ENCODE results near the gene RNF169. TPM values are rescaled to one million over a fixed set of nuclear protein-coding genes. Genes with fewer than 3 reads are reported as not detected.
"Not testable (repeated sequence)": the region's sequence is repeated elsewhere in the genome, so short reads cannot be mapped to it uniquely, and the experiment has no call there.

The RNF169 gene
- total RNA-seq, 2 donors from 2014 or later, result 10.3 to 11.6 TPM

DNA sequence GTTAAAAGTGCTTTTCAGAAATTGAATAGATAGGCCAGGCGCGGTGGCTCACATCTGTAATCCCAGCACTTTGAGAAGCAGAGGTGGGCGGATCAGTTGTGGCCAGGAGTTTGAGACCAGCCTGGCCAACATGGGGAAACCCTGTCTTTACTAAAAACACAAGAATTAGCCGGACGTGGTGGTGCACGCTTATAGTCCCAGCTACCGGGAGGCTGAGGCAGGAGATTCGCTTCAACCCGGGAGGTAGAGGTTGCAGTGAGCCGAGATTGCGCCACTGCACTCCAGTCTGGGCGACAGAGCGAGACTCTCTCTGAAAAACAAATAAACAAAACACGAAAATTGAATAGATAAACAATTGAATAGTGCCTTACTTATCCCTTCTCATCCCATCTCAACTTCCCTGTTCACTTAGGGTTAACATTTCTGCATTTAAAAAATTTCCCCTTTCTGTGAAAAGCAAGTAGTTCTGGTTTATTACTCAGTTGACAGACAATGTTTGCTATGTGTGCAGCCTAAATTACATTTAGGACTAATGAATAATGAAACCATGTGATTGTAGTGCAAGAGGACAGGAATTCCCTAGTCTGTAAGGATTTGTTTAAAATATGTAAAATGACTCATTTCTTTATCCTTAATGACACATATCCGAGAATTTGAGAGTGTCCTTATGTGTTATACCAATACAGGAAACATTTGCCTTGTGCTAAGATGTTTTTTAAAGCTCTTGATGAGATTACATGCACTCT is 6.0 kb downstream of the RNF169 start:
- intact Hi-C loops (cut with DNase I), result no loop called here
- ATAC-seq (peak in 1 of 2 donors; percentile 42), DNase-seq (no peak)

DNA sequence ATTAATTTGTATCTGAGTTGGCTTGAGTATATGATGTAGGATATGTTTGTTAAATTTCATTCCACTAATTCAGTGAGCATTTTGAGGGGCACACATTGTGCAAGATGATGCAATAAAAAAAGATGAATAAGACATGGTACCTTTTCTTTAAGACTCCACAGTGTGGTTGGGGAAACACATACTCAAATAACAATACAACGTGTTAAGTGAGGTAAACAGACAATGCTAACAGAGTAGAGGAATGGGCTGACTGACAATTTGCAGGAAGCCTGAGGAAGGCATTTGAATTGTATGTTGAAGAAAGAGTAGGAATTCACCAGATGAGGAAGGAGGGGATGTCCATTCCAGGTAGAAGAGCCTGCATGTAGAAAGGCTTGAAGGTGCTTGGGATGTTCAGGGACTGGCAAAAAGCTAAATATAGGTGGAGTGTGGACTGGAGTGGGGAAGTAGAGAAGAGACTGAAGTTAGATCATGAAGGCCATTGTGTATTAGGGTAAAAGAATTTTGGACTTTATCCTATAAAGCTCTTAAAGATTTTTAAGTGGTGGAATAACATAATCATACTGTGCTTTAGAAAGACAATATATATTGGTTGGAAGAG is 6.8 kb downstream of the RNF169 start:
- intact Hi-C loops (cut with DNase I), result no loop called here

DNA sequence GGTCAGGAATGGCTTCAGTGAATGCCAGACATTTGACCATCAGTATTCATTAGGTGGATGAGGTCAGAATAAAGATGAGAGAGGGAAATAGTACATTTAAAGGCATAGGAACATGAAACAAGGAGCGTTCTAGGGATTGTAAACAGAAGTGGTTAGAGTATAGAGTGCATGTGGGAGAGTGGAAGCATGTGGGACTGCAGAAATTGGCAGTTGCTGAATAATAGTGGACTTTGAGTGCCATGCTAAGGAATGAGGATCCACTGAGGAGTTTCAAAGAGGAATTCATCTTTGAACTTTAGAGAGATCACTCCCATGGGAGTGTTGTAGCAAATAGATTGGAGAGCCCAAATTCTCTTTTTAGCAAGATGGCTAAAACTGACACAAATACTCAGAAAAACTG is 7.9 kb downstream of the RNF169 start:
- no peak for DNase-seq
- no peak for ATAC-seq
- intact Hi-C loops (cut with DNase I), result no loop called here

More for the DNA sequence above, 6.8 kb downstream of the RNF169 start:
- DNase-seq, result no peak
- ATAC-seq, result peak in 1 of 2 donors; percentile 33

DNA sequence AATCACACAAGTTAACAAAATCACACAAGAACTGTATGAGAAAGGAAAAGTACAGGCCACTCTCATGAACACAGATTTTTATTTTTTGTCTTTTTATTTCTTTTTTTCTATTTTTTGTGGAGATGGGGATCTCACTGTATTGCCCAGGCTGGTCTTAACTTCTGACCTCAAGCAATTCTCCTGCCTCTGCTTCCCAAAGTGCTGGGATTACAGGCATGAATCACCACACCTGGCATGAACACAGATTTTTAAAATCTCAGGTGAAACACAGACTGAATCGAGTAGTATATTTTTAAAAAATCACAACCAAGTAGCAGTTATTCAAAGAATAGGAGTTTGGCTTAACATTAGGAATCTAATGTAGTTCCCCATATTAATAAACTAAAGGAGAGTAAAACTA is 18.3 kb downstream of the RNF169 start:
- ATAC-seq (no peak), DNase-seq (no peak)
- intact Hi-C loops (cut with DNase I), result no loop called here

DNA sequence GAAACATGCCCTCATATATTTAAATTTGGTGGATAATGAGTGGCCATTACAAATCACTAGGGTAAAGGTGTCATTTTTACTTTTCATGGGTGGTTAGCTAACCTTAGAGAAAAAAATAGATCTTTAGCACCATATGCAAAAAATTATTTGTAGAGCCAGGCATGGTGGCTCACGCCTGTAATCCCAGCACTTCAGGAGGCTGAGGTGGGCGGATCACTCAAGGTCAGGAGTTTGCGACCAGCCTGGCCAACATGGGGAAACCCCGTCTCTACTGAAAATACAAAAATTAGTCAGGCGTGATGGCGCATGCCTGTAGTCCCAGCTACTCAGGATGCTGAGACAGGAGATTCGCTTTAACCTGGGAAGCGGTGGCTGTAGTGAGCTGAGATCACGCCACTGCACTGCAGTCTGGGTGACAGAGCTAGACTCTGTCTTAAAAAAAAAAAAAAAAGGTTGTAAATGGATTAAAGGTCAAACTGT is 19.6 kb downstream of the RNF169 start:
- intact Hi-C loops (cut with DNase I); DNase-seq; ATAC-seq: not testable (repeated sequence)

DNA sequence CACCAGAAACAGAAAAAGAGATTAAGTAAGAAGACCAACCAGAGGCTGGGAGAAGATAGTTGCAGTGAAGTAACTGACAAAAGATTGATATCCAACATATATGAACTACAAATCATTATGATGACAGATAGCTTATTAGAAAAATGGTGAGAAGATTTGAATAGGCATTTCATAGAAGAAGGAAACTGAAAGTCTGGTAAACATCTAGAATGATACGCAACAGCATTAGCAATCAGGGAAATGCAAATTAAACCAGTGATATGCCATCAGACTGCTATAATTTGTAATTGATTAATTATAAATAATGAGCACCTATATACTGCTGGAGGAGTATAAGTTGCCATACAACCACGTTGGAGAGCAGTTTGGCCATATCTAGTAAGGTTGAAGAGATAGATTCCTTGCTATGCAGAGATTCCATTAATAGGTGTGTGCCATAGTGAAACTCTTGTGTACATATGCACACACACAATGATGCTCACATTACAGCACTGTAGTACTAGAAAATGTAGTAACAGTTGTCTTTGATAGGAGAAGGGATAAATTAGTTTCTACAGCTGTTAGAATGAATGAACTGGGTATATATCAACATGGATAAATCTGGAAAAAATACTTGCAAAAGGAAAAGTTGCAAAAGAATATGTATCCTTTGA is 20.5 kb downstream of the RNF169 start:
- intact Hi-C loops (cut with DNase I), result no loop called here
- ATAC-seq, result no peak

DNA sequence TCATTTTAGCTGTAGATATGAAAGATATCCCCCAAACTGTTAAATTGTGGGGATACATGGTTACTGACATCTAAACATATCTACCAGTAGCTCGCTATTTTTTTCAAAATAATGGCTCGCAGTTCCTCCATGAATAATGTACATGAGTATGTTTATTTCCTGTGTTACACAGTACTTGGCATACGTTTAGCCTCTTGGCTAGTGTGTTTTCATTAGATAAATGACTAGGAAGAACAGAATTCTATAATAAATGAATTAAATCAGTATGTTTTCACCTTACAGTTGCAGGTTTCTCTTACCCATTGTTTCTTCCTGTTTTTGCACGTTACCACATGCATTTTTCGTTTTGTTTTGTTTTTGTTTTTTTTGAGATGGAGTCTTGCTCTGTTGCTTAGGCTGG is 21.8 kb downstream of the RNF169 start:
- intact Hi-C loops (cut with DNase I), result no loop called here
- no peak for DNase-seq
- no peak for ATAC-seq

More for the DNA sequence above, 20.5 kb downstream of the RNF169 start:
- DNase-seq, result no peak

DNA sequence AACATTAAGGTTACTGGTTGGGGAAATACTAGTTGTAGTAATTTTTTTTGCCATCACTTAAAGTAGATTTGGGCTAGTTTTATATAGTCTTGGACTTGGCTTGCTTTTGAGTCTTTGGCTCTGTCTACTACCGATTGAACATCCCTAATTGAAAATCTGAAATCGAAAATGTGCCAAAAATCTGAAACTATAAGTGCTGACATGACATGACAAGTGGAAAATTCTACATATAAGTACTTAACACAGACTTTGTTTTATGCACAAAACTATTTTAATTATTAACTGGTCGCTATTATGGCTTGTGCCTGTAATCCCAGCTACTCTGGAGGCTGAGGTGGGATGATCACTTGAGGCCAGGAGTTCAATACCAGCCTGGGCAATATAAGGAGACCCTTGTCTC is 22.5 kb downstream of the RNF169 start:
- ATAC-seq, result no peak
- intact Hi-C loops (cut with DNase I), result no loop called here

DNA sequence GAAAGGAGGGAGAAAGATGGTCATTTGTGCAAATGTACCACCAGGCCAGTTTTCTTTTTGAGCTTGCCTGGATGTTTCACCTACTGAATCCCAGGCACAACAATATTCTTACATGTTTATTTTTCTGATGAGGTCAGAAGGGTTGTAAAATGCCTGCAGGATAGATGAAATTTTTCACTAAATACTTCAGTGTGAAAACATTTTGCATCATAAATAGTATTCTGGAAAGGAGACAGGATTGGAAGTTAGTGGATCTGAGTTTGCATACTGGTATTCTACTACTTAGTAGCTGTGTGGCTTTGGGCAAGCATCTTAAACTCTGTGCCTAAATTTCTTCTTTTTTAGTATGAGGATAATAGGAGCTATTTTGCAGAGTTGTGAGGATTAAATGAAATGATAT is 24.8 kb downstream of the RNF169 start:
- intact Hi-C loops (cut with DNase I), result no loop called here
- no peak for ATAC-seq
- no peak for DNase-seq

More for the DNA sequence above, 22.5 kb downstream of the RNF169 start:
- DNase-seq, result no peak

DNA sequence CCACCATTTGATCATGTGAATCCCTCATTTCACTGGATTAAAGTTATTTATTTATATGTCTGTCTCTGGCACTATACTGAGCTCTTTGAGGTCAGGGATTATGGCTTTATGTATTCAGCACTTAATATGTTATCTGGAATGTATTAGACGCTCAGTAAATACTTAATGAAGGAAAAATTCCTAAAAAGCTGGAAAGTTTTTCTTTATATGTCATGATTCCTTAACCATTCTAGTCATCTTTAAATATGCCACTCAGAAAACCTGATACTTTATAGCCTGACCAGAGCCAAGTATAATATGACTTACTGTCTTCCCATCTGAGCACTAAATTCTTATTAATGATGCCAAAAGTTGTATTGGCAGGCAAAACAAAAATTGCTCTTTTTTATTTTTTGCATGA is 27.1 kb downstream of the RNF169 start:
- intact Hi-C loops (cut with DNase I), result no loop called here
- DNase-seq, result no peak
- ATAC-seq, result no peak

DNA sequence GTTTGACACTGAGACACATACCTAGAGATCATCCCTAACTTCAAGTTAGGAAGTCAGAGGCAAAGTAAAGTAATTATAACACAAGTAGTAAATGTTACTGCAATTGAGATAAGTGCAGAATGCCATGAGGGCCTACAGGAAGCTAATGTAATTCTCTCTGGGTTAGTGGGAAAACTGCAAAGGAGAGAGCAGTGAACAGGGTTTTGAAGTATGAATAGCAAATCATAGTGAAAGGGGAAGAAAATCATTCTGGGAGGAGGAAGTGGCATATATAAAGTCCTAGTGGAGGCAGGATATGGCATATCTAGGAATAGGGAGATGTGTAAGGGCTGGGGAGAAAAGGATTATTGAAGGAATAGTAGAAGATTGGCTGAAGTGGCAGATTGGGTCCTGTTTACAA is 27.9 kb downstream of the RNF169 start:
- intact Hi-C loops (cut with DNase I), result no loop called here
- no peak for ATAC-seq
- no peak for DNase-seq

DNA sequence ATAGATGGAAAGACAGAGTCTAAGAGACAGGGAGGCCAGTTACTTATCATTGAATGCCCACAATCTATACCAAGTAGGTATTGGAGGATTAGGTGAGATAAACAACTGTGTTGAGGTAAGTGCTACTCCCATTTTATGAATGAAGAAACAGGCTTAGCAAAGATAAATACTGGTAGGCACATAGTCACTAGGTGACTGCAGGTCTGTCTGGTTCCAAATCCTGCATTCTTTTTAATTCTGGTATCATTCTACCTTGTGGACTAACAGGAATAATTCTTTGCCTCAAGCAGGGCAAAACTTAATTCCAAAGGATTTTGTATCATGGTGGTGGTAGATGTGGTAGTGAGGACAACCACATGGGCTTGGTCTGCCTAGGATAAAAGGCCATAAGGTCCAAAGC is 28.4 kb downstream of the RNF169 start:
- ATAC-seq, result no peak
- intact Hi-C loops (cut with DNase I), result no loop called here

DNA sequence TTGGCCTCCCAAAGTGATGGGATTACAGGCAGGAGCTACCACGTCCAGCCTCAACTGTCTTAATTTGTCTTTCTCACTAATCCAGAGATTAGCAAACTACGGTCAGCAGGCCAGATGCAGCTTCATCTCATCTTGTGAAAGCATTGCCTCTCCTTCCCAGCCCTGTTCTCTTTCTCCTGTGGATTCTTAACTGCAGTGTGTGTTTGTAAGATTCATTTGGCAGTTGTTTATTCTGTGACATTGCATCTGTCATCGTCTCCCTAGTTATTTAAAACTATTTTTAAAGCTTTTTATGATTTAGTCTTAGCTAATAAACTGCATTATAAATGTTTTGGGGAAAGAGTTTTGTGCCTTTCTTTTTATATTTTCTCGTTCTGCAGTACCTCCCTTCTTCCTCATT is 29.2 kb downstream of the RNF169 start:
- DNase-seq (no peak), ATAC-seq (no peak)
- intact Hi-C loops (cut with DNase I), result no loop called here

More for the DNA sequence above, 28.4 kb downstream of the RNF169 start:
- DNase-seq, result no peak

DNA sequence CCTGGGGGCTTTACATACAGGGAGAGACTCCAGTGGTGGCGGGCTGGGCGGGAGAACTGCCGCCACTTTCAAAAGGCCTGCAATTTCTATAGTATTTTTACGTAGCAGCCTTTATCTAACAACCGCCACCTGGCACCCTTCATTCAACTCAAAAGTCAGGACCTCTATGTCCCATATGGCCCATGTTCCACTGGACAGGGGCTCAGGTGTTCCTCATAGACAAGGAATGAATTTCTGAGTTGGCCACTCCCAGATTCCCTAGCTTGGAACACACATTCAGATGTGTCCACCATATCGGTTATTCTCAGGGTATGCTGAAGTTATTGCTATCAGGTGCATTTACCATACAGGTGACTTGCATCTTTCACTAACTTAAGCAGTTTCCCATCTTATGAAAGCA is 29.9 kb downstream of the RNF169 start:
- no peak for ATAC-seq
- DNase-seq, result no peak
- intact Hi-C loops (cut with DNase I), result no loop called here

DNA sequence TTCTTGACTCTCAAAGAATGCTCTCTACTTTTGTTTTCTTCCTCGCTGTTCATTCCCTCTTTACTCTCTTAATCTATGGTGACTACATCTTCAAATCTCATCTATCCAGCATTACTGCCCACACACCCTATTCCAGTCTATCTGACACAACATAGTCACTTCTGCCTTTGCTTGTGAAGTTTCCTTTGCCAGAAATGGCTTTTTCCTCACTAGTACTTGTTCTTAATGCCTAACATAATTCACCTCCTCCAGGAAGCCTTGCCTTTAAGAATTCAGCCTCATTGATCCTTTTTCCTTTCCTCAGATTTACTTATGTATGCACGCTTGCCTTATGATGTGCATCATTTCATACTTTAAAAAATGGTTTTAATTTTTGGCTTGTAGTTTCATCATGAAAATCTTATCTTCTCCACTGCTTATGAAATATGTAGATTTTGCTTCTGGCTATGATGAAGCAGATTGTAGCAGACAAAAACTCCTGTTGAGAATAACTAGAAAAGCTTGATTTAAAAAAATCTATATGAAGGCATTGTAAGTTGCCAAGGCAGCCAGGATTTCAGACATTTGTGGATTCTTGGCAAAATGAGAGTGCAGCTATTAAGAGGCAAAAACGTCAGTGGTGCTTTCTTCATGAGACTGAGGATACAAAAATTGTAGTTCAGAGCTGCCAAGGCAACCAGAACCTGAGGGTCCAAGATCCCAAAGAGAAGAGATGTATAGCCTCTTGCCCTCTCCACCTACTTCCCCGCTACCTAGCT is 31.8 kb downstream of the RNF169 start:
- no peak for ATAC-seq
- no peak for DNase-seq
- intact Hi-C loops (cut with DNase I), result no loop called here

DNA sequence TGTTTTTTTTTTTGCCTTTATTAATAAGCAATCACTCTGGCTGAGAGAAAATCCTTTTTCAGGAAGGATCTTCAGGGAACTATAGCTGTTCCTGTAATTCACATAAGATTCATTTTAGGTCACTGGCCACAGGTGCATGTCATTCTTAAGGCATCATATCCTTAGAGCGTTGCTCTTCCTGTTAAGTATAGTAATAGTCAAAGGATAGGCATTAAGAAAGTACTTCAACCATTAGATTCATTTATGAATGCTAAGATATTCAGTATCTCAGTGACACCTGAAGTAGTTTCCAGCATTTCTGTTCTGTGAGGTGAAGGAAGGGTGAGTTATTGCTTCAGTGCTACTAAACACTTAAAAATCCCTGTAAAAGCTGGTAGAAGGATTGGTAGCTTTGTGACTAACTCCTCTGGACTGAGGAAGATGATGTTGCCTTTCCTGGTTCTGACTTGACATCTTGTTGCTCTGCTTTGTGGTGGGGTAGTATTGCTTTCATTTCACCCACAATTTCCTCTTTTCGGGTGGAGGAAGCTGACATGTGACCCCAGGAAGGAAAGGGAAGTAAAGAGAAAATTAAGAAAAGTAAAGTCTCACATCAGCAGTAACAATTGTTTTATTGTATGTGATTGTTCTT is 34.7 kb downstream of the RNF169 start:
- peak in 1 of 2 donors; percentile 75 for ATAC-seq
- intact Hi-C loops (cut with DNase I), result no loop called here
- no peak for DNase-seq

DNA sequence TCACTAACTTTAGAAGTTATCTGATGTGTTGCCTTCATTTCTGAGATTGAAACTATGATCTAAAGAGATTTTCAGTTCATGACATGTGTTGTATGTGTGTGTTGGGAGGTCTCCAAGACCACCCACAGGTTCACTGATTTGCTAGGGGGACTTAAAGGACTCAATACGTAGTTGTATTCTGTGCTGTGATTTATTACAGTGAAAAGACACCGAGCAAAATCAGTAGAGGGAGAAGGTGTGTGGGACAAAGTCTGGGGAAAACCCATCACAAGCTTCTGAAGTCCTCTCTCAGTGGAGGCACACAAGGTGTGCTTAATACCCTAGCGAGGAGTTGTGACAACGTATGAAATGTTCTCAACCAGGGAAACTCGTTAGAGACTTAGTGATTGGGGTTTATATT is 35.6 kb downstream of the RNF169 start:
- no peak for DNase-seq
- intact Hi-C loops (cut with DNase I), result no loop called here
- no peak for ATAC-seq

DNA sequence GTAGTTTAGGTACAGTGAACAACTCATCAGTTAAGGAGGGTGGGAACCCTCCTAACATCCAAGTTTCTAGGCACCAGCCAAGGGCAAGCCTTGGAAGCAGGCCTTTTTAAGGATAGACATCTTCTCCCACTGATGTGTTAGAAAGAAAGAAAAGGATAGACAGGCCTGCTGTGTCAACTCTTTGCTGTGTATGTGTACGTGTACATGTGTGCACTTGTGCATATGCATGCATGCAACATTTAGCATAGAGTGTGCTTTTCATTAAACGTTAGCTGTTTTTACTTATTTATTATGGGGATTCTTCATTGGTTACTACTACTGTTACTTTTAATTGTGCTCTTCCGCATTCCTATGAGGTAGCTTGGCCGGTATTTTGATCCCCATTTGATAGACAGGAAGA is 36.1 kb downstream of the RNF169 start:
- no peak for ATAC-seq
- intact Hi-C loops (cut with DNase I), result no loop called here
- DNase-seq, result no peak

DNA sequence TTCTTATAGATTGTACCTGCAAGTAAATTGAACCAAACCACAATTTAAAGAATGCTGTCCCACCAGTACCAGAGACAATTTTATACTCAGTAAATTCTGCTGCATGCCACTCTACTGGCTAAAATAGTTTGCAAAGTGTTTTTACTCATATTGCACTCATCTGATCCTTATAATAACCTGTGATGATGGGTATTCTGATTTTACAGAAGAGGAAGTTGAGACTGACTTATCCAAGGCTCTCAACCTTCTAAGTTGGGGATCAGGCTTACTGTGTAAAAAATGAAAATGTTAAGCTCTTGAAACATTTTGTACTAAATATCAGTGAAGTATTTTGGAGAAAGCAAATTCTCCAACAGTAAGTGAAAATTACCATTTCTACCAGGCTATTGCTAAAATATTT is 37.9 kb downstream of the RNF169 start:
- intact Hi-C loops (cut with DNase I), result no loop called here
- ATAC-seq, result no peak
- no peak for DNase-seq

Measured in left cardiac atrium (tissue), 4 donors.